NCI-H1092 treated with DMSO at 0.1 percent for 48 hours (cell line): ENCODE results near the gene SLC22A16.
"Not testable (repeated sequence)": the region's sequence is repeated elsewhere in the genome, so short reads cannot be mapped to it uniquely, and the experiment has no call there.

Experiments used
- DNase-seq: peaks from one replicate; lab custom pipeline; 2025; lab: John Stamatoyannopoulos, UW

The SLC22A16 gene, protein sequence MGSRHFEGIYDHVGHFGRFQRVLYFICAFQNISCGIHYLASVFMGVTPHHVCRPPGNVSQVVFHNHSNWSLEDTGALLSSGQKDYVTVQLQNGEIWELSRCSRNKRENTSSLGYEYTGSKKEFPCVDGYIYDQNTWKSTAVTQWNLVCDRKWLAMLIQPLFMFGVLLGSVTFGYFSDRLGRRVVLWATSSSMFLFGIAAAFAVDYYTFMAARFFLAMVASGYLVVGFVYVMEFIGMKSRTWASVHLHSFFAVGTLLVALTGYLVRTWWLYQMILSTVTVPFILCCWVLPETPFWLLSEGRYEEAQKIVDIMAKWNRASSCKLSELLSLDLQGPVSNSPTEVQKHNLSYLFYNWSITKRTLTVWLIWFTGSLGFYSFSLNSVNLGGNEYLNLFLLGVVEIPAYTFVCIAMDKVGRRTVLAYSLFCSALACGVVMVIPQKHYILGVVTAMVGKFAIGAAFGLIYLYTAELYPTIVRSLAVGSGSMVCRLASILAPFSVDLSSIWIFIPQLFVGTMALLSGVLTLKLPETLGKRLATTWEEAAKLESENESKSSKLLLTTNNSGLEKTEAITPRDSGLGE

DNA sequence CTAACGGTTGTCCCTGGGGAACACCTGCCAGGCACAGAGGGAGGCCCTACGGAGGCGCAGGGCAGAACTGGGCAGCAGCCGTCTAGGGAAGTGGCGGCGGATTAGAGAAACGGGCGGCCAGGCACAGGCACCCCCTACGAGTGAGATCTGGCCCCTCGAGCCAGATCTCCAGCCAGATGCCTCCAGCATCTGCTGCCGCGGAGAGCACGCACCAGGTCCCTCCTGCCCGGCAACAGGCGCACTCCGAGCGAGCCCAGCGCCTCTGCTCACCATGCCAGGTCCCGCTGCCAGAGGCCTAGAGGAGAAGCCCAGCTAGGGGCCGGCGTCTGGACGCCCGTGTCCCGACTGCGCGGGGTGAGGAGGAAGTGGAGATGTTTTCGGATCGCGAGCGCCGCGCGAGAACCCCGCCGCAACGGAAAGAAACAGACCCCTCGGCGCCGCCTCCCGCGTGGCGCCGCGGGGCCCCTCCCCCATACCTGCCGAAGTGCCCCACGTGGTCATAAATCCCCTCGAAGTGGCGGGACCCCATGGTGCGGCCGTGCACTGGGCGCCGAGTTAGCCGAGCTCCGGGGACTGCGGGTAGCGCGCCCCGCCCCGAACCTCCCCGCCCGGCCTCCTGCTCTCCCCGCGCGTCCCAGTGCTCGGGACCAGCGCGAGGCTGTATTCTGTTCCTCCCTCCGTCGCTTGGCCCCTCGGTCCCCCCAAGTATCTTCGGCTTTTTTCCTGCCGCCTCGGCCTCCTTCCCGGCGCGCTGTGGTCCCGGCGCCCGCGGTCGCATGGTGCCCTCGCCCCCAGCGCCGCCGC is at the start of gene SLC22A16:
TSS of gene SLC22A16 (minus strand) at position 568 of the 804 bp plus-strand sequence. CDS start at position 529, 39 bp downstream.
- DNase-seq: no peak

DNA sequence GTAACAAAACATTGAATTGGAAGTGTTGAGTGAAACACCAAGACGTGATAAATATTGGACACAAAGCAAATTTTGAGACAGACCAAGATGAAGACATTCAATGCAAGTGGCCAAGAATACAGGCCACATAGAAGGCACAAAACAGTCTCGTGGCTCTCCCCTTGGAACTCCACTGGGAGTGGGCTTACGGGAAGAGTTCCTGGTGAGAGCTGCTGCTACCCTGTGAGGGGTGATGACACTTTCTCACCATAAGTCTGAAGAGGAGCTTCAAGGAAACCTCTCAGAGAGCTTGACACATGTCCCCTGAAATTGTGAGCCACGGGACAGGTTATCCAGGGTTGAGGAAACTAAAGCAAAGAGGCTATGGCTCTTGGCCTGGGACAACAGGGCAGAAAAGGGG is 48.6 kb upstream of the SLC22A16 start:
- DNase-seq: no peak

DNA sequence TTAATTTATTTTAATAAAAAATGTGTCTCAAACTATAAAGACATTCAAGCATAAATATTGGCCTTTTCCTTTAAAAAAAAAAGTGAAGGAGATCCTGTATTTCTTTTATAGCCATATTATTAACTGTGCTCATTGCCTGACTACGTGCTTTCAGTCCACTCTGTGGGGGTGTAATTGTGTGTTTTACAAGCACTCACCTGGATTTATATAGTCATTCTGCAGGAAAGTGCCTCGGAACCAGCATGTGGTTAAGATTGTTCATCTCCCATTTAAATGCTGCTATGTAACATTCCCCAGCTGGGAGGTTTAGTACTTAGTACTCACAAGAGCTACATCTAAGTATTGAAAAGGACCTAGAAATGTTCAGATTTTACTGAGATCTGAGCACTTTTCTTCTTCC is 47.9 kb upstream of the SLC22A16 start:
- no peak for DNase-seq

DNA sequence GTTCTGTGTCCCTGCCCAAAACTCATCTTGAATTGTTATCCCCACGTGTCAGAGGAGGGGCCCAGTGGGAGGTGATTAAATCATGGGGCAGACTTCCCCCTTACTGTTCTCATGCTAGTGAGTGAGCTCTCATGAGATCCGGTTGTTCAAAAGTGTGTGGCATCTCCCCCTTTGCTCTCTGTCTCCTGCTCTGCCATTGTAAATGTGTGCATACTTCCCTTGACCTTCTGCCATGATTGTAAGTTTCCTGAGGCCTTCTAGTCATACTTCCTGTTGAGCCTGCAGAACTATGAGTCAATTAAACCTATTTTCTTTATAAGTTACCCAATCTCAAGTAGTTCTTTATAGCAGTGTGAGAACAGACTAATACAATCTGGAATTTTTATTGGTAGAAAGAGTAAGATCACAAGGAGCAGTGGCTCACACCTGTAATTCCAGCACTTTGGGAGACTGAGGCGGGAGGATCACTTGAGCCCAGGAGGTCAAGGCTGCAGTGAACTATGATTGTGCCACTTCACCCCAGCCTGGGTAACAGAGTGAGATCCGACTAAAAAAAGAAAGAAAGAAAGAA is 47.1 kb upstream of the SLC22A16 start:
- no peak for DNase-seq

DNA sequence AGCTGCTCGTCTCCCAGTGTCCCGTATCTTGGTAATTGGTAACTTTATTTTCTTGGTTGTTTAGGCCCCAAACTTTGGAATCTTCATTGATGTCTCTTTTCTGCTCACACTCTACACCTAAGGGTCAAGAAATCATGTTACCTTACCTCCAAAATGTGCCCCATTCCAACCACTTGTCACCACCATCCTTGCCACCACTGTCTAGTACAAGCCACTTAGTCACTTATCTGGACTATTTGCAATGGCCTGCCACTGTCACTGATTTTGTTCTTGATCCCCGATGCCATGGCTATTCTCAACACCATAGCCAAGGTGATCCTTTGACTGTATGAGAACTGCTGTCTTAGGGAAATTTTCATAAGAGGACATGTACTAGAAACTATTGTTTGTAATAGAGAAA is 46.0 kb upstream of the SLC22A16 start:
- no peak for DNase-seq

DNA sequence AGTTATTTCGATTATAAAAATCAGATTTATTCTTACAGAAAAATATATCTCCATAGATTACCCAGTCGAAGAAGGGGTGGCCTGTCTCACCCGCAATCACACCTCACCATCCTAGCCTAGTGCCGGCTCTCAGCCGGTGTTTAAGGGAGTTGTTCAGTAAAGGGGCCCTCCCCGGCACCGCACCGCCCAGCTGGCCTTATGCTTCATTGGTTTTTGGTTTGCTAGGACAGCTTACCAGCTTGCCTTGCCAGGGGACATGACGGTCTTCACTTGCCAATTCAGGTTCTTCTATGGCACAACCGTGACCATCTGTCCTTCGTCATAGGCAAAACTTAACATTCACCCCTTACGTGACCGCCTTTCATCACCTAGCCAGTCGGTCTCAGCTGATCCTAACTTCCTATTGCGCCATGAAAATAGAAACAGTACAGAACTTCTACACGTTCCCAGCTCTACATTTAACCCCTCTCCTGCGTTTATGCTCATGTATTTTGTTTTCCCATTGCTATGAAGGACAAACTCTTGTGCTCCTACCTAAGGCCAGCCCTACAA is 44.7 kb upstream of the SLC22A16 start:
- DNase-seq: no peak

DNA sequence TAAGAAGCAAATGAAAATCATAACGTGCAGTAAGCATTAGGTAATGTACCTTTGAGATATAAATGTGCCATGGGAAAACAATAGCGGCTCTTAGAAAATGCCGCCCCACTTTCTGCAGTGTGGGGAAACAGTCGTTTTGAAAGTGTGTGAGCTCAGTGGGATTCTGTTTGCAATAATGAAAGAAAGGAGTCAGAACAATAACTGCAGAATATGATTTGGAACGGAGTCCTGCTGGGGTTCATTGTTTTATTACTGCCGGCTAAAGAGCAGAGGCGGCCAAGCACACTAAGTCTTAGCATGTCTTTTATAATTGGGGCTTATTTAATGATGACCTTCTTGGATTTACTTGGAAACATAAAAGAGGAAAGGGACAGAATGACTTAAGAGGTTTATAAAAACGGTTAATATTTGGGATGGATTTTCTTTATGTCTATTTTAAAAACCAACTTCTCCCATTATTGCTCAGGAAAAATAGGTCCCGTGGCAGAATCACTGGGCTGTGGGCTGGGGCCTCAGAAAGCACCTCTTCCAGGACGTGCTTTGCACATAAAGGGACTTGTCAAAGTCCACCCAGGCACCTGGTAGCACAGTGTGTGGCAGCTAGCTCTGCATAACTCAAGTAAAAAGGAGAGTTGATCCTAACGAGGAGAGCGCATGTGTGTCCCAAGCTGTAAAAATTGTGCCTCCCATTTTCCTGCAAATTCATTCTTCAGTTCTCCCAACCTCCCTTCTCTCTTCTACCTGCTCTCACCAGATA is 44.0 kb upstream of the SLC22A16 start:
- DNase-seq: no peak

DNA sequence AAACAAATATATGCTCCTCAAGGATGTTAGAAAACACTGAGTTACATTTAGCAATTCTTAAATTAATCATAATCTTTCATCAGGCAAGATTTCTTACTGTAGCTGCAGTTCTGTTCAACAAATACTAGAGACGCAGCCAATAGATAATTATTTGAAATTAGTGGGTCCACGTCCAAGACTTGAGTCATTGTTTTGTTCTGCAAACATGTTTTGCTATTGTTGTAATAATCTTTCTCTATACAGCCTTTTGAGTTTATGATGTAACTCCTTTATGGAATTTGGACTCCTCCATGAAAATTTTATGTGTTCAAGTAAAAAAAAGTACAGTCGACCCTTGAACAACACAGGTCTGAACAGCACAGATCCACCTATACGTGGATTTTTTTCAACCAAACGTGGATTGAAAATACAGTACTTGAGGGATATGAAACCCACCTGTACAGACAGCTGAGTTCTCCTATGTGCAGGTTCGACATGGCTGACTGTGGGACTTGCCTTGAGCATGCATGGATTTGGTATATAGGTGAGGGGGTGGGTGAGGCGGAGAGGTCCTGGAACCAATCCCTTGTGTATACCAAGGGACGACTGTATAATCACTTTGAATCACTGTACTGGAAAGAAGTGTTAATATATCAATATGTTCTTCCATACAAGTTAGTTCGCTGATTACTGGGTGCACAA is 41.3 kb upstream of the SLC22A16 start:
- no peak for DNase-seq

DNA sequence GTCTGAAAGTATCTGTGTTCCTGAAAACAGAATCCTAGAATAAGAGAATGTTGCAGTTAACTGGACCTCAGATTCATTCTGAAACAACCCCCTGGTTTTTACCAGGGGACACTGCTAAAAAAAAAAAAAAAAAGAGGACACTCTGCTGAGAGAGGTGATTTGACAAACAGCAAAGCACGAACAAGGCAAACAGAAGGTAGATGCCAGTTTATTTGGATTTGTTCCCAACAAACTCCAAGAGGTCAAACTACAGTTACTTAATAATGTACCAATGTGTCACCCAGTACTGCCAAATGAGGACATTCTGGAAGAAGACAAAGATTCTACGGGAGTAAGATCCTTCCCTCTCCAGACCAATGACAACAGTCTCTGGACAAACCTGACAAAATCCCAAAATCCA is 40.6 kb upstream of the SLC22A16 start:
- DNase-seq: no peak

DNA sequence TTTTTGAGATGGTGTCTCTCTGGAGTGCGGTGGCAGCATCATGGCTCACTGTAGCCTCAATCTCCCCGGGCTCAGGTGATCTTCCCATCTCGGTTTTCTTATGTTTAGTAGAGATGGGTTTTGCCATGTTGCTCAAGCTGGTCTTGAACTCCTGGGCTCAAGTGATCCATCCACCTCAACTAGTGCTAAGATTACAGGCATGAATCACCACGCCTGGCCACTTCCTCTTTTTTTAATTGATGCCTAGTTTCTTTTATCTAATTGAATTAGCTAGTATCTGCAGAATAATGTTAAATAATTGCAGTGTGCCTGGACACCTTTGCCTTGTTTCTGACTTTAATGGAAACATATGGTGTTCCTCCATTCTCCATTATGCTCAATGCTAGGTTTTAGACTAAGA is 38.4 kb upstream of the SLC22A16 start:
- no peak for DNase-seq

DNA sequence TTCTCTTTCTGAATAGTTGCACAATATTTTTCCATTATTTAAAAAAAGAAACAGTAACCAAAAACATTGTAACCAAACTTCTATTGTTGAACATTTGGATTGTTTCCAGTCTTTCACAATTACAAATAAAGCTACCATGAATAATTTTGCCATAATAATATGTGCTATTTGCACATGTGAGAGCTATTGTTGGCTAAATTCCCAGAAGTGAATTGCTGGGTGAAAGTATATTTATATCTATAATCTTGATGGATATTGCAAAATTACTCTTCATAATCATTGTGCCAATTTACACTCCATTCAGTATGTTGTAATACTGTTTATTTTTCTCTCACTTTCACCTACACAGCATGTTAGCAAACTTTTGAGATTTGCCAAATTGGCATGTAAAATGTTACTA is 36.6 kb upstream of the SLC22A16 start:
- peak; percentile 50 for DNase-seq

DNA sequence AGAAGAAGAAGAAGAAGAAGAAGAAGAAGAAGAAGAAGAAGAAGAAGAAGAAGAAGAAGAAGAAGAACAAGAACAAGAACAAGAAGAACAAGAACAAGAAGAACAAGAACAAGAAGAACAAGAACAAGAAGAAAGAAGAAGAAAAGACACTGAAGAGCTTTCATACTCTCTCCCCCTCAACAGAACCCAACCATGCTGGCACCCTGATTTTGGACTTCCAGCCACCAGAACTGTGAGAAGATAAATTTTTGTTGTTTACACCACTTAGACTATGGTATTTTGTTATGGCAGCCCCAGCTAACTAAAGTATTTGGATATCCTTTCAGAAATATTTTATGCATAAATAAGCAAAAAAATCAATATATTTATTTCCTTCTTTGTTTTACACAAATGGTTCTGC is 36.1 kb upstream of the SLC22A16 start:
- DNase-seq: not testable (repeated sequence)

DNA sequence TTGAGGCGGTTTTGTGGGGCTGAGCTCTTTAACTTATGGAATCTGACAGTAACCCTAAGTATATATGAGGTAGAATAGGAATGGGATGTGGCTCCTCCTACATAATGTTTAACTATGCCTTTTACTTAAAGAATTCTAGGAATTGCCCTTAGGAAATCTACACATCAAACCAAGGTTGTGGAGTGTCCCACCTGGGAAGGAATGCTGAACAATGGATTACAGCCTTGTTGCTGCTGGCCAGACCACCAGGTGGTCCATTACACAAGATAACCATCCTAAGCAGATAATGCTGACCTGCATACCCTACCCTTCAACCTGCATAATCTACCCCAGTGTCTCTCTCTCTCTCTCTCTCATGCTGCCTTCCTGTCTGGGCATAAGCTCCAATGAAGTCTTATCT is 35.0 kb upstream of the SLC22A16 start:
- no peak for DNase-seq

DNA sequence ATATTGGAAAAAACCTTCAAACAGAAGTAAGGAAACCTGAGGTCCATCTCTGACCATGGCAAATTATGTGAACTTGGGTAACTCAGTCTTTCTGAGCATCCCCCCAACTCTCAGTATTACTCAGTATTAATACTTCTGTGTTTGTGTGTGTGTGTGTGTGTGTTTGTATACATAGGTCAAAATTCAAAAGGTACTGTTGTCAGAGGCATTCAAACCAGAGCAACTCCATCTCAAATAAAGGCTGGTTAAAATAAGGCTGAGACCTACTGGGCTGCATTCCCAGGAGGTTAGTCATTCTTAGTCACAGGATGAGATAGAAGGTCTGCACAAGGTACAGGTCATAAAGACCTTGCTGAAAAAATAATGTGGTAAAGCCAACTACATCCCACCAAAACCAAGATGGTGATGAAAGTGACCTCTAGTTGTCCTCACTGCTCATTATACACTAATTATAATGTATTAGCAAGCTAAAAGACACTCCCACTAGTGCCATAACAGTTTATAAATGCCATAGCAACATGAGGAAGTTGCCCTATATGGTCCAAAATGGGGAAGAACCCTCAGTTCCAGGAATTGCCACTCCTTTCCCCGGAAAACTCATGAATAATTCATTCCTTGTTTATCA is 33.3 kb upstream of the SLC22A16 start:
- no peak for DNase-seq

DNA sequence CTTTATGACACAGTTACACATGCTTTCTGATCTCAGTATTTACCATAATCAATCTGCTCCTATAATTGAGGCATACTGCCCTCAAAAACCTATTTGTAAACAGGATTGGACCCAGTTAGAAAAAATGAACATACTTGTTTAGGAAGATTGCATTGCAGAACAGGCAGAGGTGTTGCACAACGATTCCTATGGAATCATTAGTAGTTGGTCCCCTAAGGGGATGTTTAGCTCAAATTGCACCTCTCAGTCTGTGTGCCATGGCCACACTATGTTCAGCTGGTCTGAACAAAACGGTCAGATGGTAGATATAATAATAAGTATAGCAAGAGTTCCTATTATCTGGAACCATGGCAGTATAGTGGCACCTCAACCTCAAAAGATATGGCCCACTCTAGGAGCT is 28.5 kb upstream of the SLC22A16 start:
- DNase-seq: not testable (repeated sequence)

DNA sequence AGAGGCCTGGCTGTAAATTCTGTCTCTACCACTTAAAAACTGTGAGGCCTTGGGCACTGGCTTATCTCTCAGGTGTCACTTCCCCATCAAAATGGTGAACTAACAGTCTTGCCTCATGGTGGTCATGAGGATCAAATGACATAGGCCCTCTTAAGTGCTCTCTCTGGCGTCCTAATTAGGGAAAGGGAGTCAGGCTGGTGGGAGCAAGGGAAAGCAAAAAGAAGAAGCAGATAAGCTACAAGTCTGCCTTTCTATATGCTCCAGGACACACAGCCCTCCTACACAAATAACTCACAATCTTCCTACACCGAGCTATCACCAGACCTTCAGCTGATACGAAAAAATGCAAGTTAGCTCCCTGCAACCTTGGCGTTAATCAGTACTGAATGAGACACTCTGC is 19.5 kb upstream of the SLC22A16 start:
- no peak for DNase-seq

DNA sequence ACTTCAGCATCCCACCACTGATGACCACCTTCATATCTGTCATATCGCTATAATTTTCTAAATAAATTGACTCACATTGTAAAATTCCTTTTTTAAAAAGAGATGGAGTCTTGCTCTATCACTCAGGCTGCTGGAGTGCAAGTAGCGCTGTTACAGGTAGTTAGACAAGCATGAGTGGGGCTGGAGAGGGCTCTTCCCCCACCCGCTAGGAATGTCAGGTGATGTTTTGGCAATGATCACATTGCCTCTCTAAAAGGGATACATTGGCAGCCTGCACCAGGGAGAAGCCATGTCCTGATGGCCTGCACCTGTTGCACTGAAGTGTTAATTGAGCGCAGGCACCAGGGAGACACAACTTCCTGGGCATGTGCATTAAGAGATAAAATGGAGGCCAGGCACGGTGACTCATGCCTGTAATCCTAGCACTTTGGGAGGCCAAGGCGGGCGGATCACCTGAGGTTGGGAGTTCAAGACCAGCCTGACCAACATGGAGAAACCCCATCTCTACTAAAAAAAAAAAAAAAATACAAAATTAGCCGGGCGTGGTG is 16.9 kb upstream of the SLC22A16 start:
- peak; percentile 32 for DNase-seq

DNA sequence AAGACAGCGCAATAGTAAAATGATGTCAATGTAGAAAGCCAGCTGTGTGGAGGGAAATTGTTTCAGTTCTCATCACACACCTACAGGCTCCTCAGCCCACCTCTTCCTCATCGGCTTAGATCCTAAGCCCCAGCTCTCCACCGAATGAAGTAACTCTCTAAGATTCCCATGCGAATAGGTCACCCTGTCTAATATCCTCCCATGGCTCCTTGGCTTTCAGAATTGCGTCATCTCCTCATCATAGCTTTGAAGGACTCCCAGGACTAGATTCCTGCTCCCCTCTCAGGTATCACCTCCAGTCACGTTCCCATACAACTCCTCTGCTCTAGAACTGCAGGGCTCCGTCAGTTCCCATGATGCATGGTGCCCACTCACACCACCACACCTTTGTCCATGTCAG is 16.2 kb upstream of the SLC22A16 start:
- DNase-seq: no peak

DNA sequence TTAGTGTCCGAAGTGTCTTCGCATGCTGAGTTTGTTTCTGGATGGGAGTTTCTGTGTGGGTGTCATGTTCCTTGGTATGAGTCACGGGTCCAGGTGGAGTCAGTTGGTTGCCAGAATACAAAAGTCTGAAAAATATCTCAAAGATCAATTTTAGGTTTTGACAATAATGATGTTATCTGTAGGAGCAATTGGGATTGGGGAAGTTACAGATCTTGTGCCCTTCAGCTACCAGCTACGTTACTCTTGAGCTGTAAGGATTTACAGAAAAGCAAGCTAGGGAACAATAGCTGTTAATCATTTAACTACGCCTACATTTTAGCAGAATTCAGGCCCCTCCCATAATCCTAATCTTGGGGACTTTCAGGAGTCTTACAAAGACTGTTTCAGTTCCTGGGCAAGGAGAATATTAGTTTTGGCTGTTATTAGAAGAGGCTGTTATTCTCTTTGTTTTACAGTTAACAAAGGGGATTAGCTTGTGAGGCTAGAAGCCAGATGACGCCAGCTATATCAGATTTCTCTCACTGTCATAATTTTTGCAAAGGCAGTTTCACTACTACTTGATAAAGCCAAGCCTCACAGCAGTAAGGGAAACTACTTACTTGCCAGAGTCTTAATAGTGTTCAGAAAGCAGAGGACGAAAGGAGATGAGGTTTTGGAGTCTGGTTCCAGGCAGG is 15.4 kb upstream of the SLC22A16 start:
- no peak for DNase-seq

DNA sequence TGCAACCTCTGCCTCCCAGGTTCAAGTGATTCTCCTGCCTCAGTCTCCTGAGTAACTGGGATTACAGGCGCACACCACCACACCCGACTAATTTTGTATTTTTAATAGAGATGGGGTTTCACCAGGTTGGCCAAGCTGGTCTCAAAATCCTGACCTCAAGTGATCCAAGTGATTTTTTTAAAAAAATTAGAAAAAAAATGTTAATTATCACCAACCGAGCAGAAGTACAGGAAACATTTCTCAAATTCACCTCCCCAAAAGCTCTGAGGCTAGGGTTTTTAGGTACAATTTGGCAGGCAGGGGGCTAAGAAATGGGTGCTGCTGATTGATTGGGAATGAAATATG is 14.9 kb upstream of the SLC22A16 start:
- DNase-seq: no peak
